Left lung (tissue), 10 donors: Measurements from ENCODE around the gene RHOT1. TPM values are rescaled to one million over a fixed set of nuclear protein-coding genes. Genes with fewer than 3 reads are reported as not detected.
"Not testable (repeated sequence)": the region's sequence is repeated elsewhere in the genome, so short reads cannot be mapped to it uniquely, and the experiment has no call there.

Source experiments
- ATAC-seq: fragments of 200-7000 bp; cut with Tn5 transposase; one replicate; pipeline ENCODE4 v1.9.1; 2020; ENCODE audit warnings: moderate library complexity
- DNase-seq, 4 donors: peaks; one replicate each; pipeline ENCODE4 v3.0.0-alpha.2; 2013 to 2020
- H3K27ac ChIP-seq, 2 donors: fragments of 200-600 bp; sonication (generic) in 1 of 2; one replicate each; pipeline versions ENCODE4 v1.5.0 to v1.8.0; 2020 to 2021
- H3K27me3 ChIP-seq, 2 donors: fragments of 200-600 bp; sonication (generic) in 1 of 2; one replicate each; pipeline versions ENCODE4 v1.5.0 to v1.8.0; 2020 to 2021
- H3K36me3 ChIP-seq, 2 donors: fragments of 200-600 bp; sonication (generic) in 1 of 2; one replicate each; pipeline versions ENCODE4 v1.5.0 to v1.8.0; 2020 to 2021
- H3K4me1 ChIP-seq, 2 donors: fragments of 200-600 bp; one replicate each; pipeline ENCODE4 v1.8.0; 2021
- H3K4me3 ChIP-seq, 2 donors: fragments of 200-600 bp; sonication (generic) in 1 of 2; one replicate each; pipeline versions ENCODE4 v1.5.0 to v1.8.0; 2020 to 2021; ENCODE audit warnings: mild to moderate bottlenecking in 1 of 2
- H3K9me3 ChIP-seq, 2 donors: fragments of 200-600 bp; sonication (generic) in 1 of 2; one replicate each; pipeline versions ENCODE4 v1.5.0 to v1.8.0; 2020 to 2021
- CTCF ChIP-seq, 2 donors: fragments of 200-600 bp; sonication (generic) in 1 of 2; IDR thresholded peaks; one replicate each; pipeline versions ENCODE4 v1.5.0 to v1.8.0; 2021; ENCODE audit warnings: antibody characterized with exemption in 2 of 2
- intact Hi-C, 2 donors: fragments of 100-400 bp; cut with DNase I; formaldehyde crosslinking; loops; one replicate each; pipeline versions ENCODE4 v1.11.2 to v1.14.2; 2022
- polyA plus RNA-seq, 6 donors: library from polyadenylated mRNA; unstranded; fragments of 120-200 nt; gene quantifications; one replicate each; pipeline ENCODE4 v1.2.1, GENCODE V29; 2013; ENCODE audit not compliant: insufficient read length in 6 of 6
- total RNA-seq, 2 donors: library from RNA; stranded (reverse); fragmentation: NEBNext Ultra II Directional; extraction: Animal tissue kit (Norgen Biotek cat#: 25700); gene quantifications; one replicate each; pipeline ENCODE4 v1.2.1, GENCODE V29; 2021
- donor health status: DM: no; HTN: yes; CAD: no.
- donor health status: DM: no; HTN: no; CAD: no.

RHOT1 gene
- total and polyA plus RNA-seq, 8 donors: 37.9 to 65.6 (median 58.5) TPM

GRCh38 chr17:32159586-32160438 lies 17.5 kb downstream of the RHOT1 start:
- Histone ChIP-seq H3K4me1 (peaks cover 0 to 5% of the 10 kb centered on the region in 2 donors), H3K27ac (no peak overlapping the region), H3K27me3 (no peaks in the 10 kb centered on the region), H3K36me3 (peaks cover 0 to 79% of the 10 kb centered on the region in 2 donors), H3K9me3 (no peaks in the 10 kb centered on the region), H3K4me3 (no peak overlapping the region)
- DNase-seq (no peak), ATAC-seq (no peak)
- no peak for TF ChIP-seq CTCF (IDR thresholded peaks at IDR 0.05)
- intact Hi-C loops: no loop called here

- Histone ChIP-seq H3K4me1 (peaks cover 0 to 5% of the 10 kb centered on the region in 2 donors), H3K4me3 (no peak overlapping the region), H3K9me3 (no peaks in the 10 kb centered on the region), H3K27ac (no peak overlapping the region), H3K36me3 (peaks cover 0 to 76% of the 10 kb centered on the region in 2 donors), H3K27me3 (no peaks in the 10 kb centered on the region)
- ATAC-seq (no peak), DNase-seq (no peak)
- intact Hi-C loops: no loop called here
- TF ChIP-seq CTCF (IDR thresholded peaks at IDR 0.05): no peak
Observed at GRCh38 chr17:32160526-32160925, 18.2 kb downstream of the RHOT1 start.

GRCh38 chr17:32161029-32161428 lies 18.7 kb downstream of the RHOT1 start:
- no peak overlapping the region for H3K27ac ChIP-seq
- no peak for TF ChIP-seq CTCF (IDR thresholded peaks at IDR 0.05)
- no peak overlapping the region for H3K4me3 ChIP-seq
- H3K36me3 ChIP-seq: peaks cover 0 to 71% of the 10 kb centered on the region in 2 donors
- intact Hi-C loops: no loop called here
- no peaks in the 10 kb centered on the region for H3K27me3 ChIP-seq
- ATAC-seq: no peak
- peaks cover 0 to 5% of the 10 kb centered on the region in 2 donors for H3K4me1 ChIP-seq
- peaks cover 0 to 4% of the 10 kb centered on the region in 2 donors for H3K9me3 ChIP-seq
- no peak for DNase-seq

- intact Hi-C loops: no loop called here
- Histone ChIP-seq H3K36me3 (peaks cover 0 to 64% of the 10 kb centered on the region in 2 donors), H3K27ac (no peak overlapping the region), H3K4me1 (peaks cover 0 to 5% of the 10 kb centered on the region in 2 donors), H3K4me3 (no peak overlapping the region), H3K9me3 (peaks cover 0 to 11% of the 10 kb centered on the region in 2 donors), H3K27me3 (no peaks in the 10 kb centered on the region)
- no peak for TF ChIP-seq CTCF (IDR thresholded peaks at IDR 0.05)
- ATAC-seq (peak; percentile 14), DNase-seq (no peak)
Observed at GRCh38 chr17:32161506-32162365, 19.4 kb downstream of the RHOT1 start.

- Histone ChIP-seq H3K36me3 (peaks cover 0 to 66% of the 10 kb centered on the region in 2 donors), H3K27ac (no peak overlapping the region), H3K4me3 (no peak overlapping the region), H3K9me3 (no peaks in the 10 kb centered on the region), H3K4me1 (no peaks in the 10 kb centered on the region), H3K27me3 (no peaks in the 10 kb centered on the region)
- DNase-seq: no peak
- intact Hi-C loops: no loop called here
- no peak for ATAC-seq
- no peak for TF ChIP-seq CTCF (IDR thresholded peaks at IDR 0.05)
Observed at GRCh38 chr17:32174889-32175288, 32.6 kb downstream of the RHOT1 start.

GRCh38 chr17:32178679-32179078 lies 36.4 kb downstream of the RHOT1 start:
- H3K9me3 ChIP-seq: not testable (repeated sequence)

GRCh38 chr17:32179103-32179502 lies 36.8 kb downstream of the RHOT1 start:
- H3K27ac ChIP-seq, intact Hi-C loops: not testable (repeated sequence)

More at GRCh38 chr17:32178679-32179078, 36.4 kb downstream of the RHOT1 start:
- H3K36me3 ChIP-seq: peaks cover 0 to 73% of the 10 kb centered on the region in 2 donors
- H3K27ac ChIP-seq, ATAC-seq, intact Hi-C loops, H3K4me1 ChIP-seq, H3K4me3 ChIP-seq, H3K27me3 ChIP-seq, DNase-seq: not testable (repeated sequence)

More at GRCh38 chr17:32179103-32179502, 36.8 kb downstream of the RHOT1 start:
- H3K27me3 ChIP-seq, H3K4me3 ChIP-seq, DNase-seq, H3K9me3 ChIP-seq, ATAC-seq, H3K4me1 ChIP-seq: not testable (repeated sequence)
- peaks cover 0 to 73% of the 10 kb centered on the region in 2 donors for H3K36me3 ChIP-seq
